Cardiac fibroblast (primary cell): ENCODE results near the gene S100PBP.

Experiments used
- DNase-seq, 2 donors: peaks; one replicate each; pipeline versions ENCODE4 v3.0.0 to v3.0.0-alpha.2; 2010; ENCODE audit warnings: low read depth in 2 of 2
- H3K4me3 ChIP-seq, 2 donors: replicated peaks in 1 of 2; 1 replicate in 1 of 2; 2 replicates in 1 of 2; pipeline ENCODE4 v1.5.1; 2011; ENCODE audit warnings: low read depth in 2 of 2, low read length in 2 of 2, mild to moderate bottlenecking in 2 of 2, moderate library complexity in 1 of 2
- TF ChIP-seq, protein P1 (sequence below): IDR thresholded peaks from one replicate; pipeline ENCODE4 v1.5.1; 2011; ENCODE audit warnings: low read depth, mild to moderate bottlenecking, low read length, inconsistent platforms

The S100PBP gene

DNA sequence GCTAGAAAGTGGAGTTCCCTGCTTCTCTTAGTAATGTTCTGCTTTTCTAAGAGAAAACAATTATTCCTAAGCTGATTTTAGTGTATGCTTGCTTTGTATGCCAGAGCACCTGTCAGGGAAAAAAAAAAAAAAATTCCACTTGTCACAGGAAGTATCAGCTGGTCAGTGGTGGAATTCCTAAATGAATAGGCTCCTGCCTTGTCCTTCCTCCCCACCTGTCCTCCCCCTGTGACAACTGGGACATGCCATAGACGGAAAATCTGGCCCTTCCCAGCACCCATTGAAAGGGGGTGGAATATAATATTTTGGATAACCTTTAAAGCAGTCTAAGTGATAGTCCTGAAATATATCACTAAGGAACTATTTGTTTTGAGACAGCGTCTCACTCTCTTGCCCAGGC, 42.5 kb downstream of the S100PBP start:
- DNase-seq = no peak
- TF ChIP-seq, protein P1, sequence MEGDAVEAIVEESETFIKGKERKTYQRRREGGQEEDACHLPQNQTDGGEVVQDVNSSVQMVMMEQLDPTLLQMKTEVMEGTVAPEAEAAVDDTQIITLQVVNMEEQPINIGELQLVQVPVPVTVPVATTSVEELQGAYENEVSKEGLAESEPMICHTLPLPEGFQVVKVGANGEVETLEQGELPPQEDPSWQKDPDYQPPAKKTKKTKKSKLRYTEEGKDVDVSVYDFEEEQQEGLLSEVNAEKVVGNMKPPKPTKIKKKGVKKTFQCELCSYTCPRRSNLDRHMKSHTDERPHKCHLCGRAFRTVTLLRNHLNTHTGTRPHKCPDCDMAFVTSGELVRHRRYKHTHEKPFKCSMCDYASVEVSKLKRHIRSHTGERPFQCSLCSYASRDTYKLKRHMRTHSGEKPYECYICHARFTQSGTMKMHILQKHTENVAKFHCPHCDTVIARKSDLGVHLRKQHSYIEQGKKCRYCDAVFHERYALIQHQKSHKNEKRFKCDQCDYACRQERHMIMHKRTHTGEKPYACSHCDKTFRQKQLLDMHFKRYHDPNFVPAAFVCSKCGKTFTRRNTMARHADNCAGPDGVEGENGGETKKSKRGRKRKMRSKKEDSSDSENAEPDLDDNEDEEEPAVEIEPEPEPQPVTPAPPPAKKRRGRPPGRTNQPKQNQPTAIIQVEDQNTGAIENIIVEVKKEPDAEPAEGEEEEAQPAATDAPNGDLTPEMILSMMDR = no peak
- H3K4me3 ChIP-seq = no peak overlapping the region

DNA sequence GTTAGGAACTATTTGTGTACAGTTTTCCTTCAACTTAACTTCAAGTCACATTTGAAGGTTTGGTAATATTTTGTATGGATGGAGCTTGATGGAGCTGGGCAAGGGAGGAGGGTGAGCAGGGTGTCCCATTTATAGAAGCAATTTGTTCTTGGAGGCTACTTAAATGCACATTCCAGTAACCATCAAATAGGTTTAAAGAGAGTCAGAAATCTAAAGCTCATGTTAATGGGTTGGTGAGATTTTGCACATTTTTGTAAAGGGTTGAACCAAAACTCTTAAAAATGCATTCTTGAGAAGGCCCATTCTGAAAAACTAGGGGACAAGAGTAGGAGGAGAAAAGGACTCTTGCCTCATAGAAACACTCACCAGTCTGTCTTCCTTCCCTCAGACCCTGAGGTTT, 43.1 kb downstream of the S100PBP start:
- TF ChIP-seq, protein P1 = no peak
- H3K4me3 ChIP-seq = no peak overlapping the region
- no peak for DNase-seq

DNA sequence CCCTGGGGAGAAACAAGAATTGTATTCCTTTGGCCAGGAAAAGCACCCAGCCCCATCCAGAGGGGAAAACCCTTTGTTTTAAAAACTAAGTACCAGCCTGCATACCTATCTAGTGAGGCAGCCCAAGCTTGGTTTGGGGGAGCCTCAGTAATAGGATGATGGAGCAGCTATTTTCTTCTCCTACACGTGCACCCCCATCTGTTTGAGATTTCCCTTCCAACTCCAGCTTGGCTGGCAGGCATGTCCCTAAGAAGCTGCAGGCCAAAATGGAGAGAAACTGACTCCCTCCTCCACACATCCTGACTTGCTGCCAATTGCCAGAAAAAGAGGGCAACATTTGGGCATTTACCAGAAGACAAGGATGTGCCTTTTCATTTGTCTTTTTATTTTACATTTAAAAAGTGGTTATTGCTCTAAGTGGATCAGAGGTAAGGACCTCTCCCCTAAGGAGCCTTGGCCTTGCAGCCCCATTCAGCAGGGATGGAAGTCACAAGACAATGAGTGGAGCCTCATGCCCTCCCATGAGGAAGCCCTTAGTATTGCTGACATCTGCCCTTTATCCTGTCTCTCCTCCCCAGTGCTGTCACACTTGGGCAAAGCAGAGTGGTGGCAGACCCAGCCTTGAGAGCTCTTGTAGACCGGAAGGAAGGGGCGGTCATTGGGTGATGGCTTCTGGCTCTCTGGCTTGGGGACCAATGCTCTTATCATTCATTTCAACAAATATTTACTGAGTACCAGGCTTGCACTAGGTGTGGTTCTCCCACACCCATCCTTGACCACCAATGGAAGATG, 44.6 kb downstream of the S100PBP start:
- TF ChIP-seq, protein P1 = no peak
- DNase-seq = peak; percentile 14 to 15
- H3K4me3 ChIP-seq = no peak overlapping the region

DNA sequence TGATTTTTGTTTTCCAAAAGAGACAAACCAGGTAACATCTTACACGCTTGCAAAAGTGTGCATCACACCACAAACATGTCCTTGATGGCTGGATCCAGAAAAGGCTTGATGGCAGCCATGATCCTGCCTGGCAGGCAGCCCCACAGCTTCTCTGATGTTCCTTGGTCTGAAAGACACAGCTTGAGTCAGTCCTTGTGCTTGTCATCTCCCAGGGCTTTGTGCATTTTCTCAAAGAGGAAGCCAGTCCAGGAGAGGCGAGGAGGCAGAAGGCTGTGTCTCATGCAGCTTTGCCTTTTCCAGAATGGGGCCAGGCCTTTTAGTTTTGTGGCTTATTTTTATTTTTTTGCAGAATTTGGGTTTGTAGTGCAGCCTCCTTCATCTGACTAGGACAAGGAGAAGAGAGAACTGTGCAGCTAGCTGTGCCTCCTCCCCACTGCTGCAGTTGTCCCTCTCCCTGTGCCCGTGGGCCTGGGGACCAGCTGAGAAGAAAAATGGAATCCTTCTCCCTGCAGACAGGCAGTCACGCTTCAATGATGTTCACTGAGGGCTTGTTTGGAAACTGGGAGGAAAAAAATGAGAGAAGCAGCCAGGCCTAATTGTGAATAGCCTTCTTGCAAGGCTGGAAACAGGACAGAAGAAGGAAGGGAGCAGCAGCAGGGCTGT, 45.9 kb downstream of the S100PBP start:
- TF ChIP-seq, protein P1 = no peak
- no peak for DNase-seq
- no peak overlapping the region for H3K4me3 ChIP-seq

DNA sequence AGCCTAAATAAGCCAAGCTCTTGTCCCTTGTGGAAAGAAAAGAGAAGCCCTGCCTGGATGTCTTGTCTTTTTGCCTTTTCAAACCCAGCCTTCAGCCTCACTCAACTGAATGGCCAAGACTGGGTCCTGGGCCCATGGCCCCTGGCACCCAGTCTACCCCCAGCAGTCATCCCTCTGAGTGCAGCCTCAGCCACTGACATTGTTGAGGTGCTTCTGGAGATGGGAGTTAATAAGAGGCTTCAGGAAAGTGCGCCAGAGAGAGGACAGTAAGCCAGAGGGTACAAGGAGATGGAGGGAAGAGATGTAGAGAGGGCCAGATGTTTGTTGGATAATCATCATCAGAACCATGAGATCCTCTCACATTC, 46.4 kb downstream of the S100PBP start:
- DNase-seq = no peak
- H3K4me3 ChIP-seq = no peak overlapping the region
- TF ChIP-seq, protein P1 = no peak

DNA sequence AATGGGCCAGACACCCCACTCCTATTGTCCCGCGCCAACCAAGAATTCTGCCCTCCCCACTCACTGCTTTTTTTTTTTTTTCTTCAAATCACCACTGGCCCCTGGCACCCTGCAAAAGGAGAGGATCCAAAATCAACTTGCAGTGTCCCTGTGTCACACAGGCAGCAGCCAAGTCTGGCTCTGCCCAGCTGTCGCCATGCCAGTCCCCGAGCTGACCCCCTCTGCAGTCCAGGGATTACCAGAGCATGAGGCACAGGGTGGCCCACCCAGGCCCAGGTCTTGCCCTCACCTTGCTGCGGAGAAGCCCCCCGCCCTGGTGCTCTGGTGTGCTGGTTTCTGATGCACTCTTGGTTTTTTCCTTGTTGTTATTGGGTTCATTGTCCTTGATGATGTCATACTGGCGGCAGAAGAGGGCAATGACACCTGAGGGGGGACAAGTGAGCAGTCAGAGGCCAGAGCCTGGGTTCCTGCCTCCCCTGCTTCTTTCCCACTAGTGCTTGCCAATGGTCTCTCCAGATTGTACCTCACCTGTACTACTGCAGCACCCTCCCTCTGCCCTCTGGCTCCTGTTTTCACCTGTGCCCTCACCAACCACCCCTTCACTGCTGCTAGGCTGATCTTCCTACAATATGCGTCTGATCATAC, 47.0 kb downstream of the S100PBP start:
- TF ChIP-seq, protein P1 = no peak
- DNase-seq = no peak
- no peak overlapping the region for H3K4me3 ChIP-seq
